Right renal pelvis (tissue), 4 donors: ENCODE data around the gene CD84. TPM values are rescaled to one million over a fixed set of nuclear protein-coding genes. Genes with fewer than 3 reads are reported as not detected.
"Not testable (repeated sequence)": the region's sequence is repeated elsewhere in the genome, so short reads cannot be mapped to it uniquely, and the experiment has no call there.

Experiments
- DNase-seq, 4 donors: peaks; one replicate each; pipeline ENCODE4 v3.0.0-alpha.2; 2013; ENCODE audit warnings: low read depth in 4 of 4, low spot score in 3 of 4, missing footprints in 1 of 4
- polyA plus RNA-seq, 4 donors: library from polyadenylated mRNA; unstranded; fragments of 120-200 nt; gene quantifications; one replicate each; pipeline ENCODE4 v1.2.1, GENCODE V29; 2013; ENCODE audit not compliant: insufficient read length in 4 of 4

CD84 gene
- polyA plus RNA-seq, 4 donors = 0.70 to 1.6 (median 1.0) TPM

- DNase-seq = no peak
Measured at GRCh38 chr1:160576884-160577283, 2.4 kb downstream of the CD84 start.

DNA sequence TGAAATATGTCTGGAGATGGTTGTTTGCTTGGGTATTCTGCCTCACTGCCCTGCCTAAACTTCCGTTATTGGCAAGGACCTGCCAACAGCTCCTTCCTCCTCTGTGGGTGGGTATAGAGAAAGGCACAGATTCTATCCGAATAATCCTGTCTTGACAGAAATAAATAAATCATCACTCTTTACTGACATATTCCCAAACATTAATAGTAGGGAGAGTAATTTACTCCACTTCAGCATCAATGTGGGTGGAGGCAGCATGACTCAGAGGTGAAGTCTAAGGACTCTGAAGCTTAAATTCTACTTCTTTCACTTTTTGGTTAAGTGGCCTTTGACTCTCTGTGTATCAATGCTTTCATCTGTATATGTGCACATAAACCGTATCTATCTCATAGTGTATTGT, 2.9 kb downstream of the CD84 start:
- DNase-seq = no peak

DNA sequence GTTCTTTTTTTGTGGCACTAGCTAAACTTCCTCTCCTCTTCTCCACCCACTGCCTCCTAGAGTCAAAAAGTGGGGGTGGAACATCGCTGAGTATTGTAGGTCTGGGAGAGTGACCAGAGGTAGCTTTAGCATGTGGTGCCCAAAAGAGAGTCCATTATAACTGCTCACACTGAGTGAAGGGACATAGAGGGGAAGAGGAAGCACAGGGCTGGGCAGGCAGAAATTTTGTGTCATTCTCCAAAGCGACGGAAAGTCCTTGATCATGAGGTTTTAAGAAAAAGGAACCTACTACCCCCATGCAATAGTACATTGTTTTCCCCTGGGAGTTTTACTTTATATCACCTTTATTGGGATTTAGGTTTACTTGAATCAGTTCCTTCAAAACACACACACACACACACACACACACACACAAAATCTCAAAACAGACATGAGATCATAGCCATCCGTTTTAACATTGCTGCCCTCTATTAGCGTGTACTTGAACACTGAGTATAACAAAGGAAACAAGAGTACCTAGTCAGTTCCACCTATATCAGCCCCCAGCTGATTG, 4.1 kb downstream of the CD84 start:
- no peak for DNase-seq

- no peak for DNase-seq
Measured at GRCh38 chr1:160570840-160571239, 8.5 kb downstream of the CD84 start.

- DNase-seq = no peak
Measured at GRCh38 chr1:160569806-160570205, 9.5 kb downstream of the CD84 start.

- no peak for DNase-seq
Measured at GRCh38 chr1:160567858-160568682, 11.2 kb downstream of the CD84 start.

GRCh38 chr1:160567341-160567740, 12.0 kb downstream of the CD84 start:
- DNase-seq = no peak

DNA sequence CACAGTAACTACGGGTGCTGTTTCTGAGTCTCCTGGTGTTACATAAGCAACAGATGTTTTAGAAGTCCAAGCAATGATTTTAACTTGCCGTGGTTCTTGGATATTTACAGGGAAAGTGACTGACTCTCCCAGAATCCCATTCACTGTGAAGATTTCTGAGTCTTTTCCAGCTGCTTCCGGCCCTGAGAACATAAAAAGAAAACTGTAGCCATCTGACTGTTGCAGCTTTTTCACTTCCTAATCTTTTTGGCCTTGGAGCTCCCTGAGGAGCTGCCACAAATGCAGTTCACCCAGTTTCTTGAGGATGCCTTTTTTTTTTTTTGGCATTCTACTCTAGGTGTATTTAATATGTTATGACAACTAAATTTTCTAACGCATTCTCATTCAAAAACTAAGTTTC, 13.7 kb downstream of the CD84 start:
- DNase-seq = no peak

DNA sequence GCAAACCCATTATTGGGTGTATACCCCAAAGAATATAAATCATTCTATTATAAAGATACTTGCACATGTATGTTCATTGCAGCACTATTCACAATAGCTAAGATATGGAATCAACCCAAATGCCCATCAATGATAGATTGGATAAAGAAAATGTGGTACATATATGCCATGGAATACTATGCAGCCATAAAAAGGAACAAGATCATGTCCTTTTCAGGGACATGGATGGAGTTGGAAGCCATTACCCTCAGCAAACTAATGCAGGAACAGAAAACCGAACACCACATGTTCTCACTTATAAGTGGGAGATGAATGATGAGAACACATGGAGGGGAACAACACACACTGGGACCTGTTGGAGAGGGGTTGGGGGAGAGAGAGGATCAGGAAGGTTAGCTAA, 16.1 kb downstream of the CD84 start:
- DNase-seq = not testable (repeated sequence)

- not testable (repeated sequence) for DNase-seq
Measured at GRCh38 chr1:160562745-160563144, 16.6 kb downstream of the CD84 start.

- DNase-seq = no peak
Measured at GRCh38 chr1:160560806-160561205, 18.5 kb downstream of the CD84 start.

GRCh38 chr1:160560045-160560705, 19.1 kb downstream of the CD84 start:
- DNase-seq = no peak

- DNase-seq = not testable (repeated sequence)
Measured at GRCh38 chr1:160559437-160559836, 19.9 kb downstream of the CD84 start.

GRCh38 chr1:160558660-160559380, 20.5 kb downstream of the CD84 start:
- DNase-seq = no peak

DNA sequence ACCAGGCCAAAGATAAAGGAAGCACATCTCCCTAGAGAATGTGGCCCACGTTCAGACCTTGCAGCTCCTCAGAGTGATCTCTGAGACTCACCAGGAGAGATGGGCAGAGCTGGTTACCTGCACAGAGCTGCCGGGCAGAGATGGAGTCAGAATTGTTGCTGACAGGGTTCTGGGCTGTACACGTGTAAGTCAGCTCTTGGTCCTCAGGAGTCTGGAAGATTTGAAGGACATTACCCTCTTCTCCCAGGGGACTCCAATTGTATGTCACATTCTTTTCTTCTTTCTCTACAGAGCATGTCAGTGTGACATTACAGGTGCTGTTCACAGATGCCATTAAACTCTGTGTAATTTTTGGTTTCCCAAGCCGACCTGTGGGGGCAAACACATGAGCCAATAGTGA, 25.5 kb downstream of the CD84 start:
- no peak for DNase-seq

GRCh38 chr1:160552425-160552824, 26.9 kb downstream of the CD84 start:
- DNase-seq = no peak

DNA sequence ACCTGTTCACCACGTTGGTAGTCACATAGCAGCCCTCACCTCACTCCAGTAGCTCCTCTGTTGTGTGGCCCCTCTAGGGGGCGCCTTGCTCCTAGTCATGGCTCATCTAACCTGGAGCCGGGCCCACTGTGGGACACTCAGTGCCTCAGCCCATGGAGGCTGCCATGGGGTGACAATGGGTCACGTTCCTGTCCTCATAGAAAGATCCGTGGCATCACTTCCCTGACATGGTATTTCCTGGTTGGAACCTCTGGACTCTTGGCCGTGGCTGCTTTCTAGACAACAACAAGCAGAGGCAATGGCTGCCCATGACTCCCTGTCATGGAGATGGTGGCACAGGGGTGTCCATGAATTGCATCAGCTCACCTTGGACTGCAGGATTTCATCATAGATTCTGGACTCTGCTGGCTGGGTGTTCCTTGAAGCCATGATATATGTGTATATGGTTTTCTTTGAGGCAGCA, 28.7 kb downstream of the CD84 start:
- no peak for DNase-seq

GRCh38 chr1:160549665-160550006, 29.7 kb downstream of the CD84 start:
- DNase-seq = no peak

DNA sequence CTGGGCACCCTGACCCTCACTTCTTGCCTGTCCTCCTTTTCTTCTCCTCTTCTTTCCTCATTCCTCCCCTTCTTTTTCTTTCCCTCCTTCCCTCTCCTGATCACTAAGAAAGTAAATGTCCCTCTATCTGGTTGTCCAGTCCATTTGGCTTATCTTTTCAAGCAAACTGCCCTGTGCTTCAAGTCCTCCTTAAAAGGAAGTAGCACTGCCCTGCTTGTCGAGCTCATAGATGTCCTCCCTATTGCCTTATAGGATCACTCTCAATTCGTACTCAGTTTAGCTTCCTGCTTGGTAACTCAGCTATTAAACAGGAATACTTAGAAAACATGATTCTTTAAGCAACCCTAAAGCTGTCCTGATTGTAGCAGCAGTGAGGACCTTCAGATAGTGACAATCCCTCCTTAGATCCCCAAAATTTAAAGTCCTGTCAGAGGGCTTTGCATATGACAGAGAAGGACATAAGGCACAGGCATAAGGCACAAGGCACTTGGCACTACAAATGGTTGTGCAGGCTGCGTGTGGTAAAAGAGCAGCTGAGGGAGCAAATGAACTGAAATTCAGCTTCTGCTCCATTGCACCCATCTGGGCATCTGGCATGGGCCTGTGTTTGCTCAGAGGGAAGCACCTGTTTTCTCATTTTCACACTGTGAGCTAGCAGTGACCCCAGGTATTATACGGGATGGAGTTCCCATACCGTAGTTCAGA, 30.2 kb downstream of the CD84 start:
- DNase-seq = no peak

GRCh38 chr1:160548183-160548582, 31.1 kb downstream of the CD84 start:
- DNase-seq = no peak

GRCh38 chr1:160547422-160547821, 31.9 kb downstream of the CD84 start:
- no peak for DNase-seq
